Transverse colon (tissue), 4 donors: ENCODE results near the gene FUT3. TPM values are rescaled to one million over a fixed set of nuclear protein-coding genes. Genes with fewer than 3 reads are reported as not detected.

Experiments
- DNase-seq: peaks from one replicate; pipeline ENCODE4 v3.0.0-alpha.2; 2019
- H3K27ac ChIP-seq, 4 donors: fragments of 200-600 bp; sonication (generic); 2 replicates each; pipeline ENCODE4 v1.5.1; 2016 to 2018; ENCODE audit warnings: inconsistent platforms in 4 of 4
- H3K27me3 ChIP-seq: fragments of 200-600 bp; sonication (generic); 2 replicates; pipeline ENCODE4 v1.5.1; 2017; ENCODE audit warnings: inconsistent platforms
- H3K36me3 ChIP-seq, 4 donors: fragments of 200-600 bp; sonication (generic); 2 replicates each; pipeline ENCODE4 v1.5.1; 2017 to 2019; ENCODE audit warnings: inconsistent platforms in 4 of 4
- H3K4me1 ChIP-seq, 4 donors: fragments of 200-600 bp; sonication (generic); 2 replicates each; pipeline ENCODE4 v1.5.1; 2017 to 2020; ENCODE audit warnings: inconsistent platforms in 4 of 4
- H3K4me3 ChIP-seq, 4 donors: fragments of 200-600 bp; sonication (generic); 1 replicate in 1 of 4; 2 replicates in 3 of 4; pipeline versions ENCODE4 v1.5.1 to v1.6.1; 2017 to 2019; ENCODE audit warnings: inconsistent platforms in 4 of 4
- H3K9me3 ChIP-seq, 2 donors: fragments of 200-600 bp; sonication (generic); 2 replicates each; pipeline ENCODE4 v1.5.1; 2017 to 2019; ENCODE audit warnings: inconsistent platforms in 2 of 2
- CTCF ChIP-seq, 5 experiments: fragments of 200-600 bp in 3 of 5; fragments of 450-650 bp in 2 of 5; sonication (generic) in 3 of 5; IDR thresholded peaks; 1 replicate in 2 of 5; 2 replicates in 3 of 5; pipeline ENCODE4 v1.5.1; 2016 to 2017; ENCODE audit warnings: antibody characterized with exemption in 5 of 5, inconsistent platforms in 3 of 5, mild to moderate bottlenecking in 2 of 5, moderate library complexity in 1 of 5
- EP300 ChIP-seq: sonication (generic); formaldehyde crosslinking; IDR thresholded peaks from one replicate; pipeline ENCODE4 v1.6.1; 2017; ENCODE audit warnings: antibody characterized with exemption, low read depth
- POLR2A ChIP-seq: fragments of 450-650 bp; IDR thresholded peaks from one replicate; pipeline ENCODE4 v1.6.1; 2016; ENCODE audit warnings: antibody characterized with exemption, mild to moderate bottlenecking, moderate library complexity
- POLR2AphosphoS5 ChIP-seq, 3 donors: sonication (generic); formaldehyde crosslinking; IDR thresholded peaks; one replicate each; pipeline ENCODE4 v1.6.1; 2016; ENCODE audit warnings: antibody characterized with exemption in 3 of 3
- WGBS, 2 donors: methylation state at CpG; one replicate each; pipeline ENCODE4 v1.1.5; 2018; ENCODE audit warnings: low coverage in 1 of 2; 5-methylcytosine and 5-hydroxymethylcytosine counted together
- in situ Hi-C, 4 donors: fragments of 200-750 bp; cut with MboI; loops; one replicate each; pipeline versions ENCODE4 v1.15.0 to v1.15.1; 2017; ENCODE audit warnings: low sequenced_read_pairs in 3 of 4, low pct_ligation_motif_present in 1 of 4, low pct_unique_long_range_greater_than_20kb in 1 of 4
- intact Hi-C: fragments of 100-400 bp; cut with DNase I; formaldehyde crosslinking; loops from one replicate; pipeline ENCODE4 v1.15.1; 2023; ENCODE audit warnings: low total_unique reads
- total RNA-seq, 4 donors: library from RNA; depleted of rRNA; stranded (reverse); fragments of >200 nt; gene quantifications; one replicate each; pipeline ENCODE4 v1.1.0, GENCODE V29; 2016

FUT3 gene
- total RNA-seq, 4 donors from 2014 or later = 180 to 222 (median 191) TPM

- Histone ChIP-seq H3K27ac (no peak overlapping the region), H3K36me3 (no peaks in the 10 kb centered on the region), H3K4me3 (no peak overlapping the region), H3K4me1 (no peaks in the 10 kb centered on the region), H3K9me3 (no peaks in the 10 kb centered on the region), H3K27me3 (no peaks in the 10 kb centered on the region)
- in situ Hi-C loops = no loop called here
- TF ChIP-seq POLR2A (no peak), POLR2AphosphoS5 (IDR thresholded peaks at IDR 0.05) (no peak), EP300 (no peak), CTCF (IDR thresholded peaks at IDR 0.05) (no peak)
- intact Hi-C loops = no loop called here
- no peak for DNase-seq
- 95 to 98% methylated on average over 6 to 7 of the region's 7 CpGs for WGBS, 2 donors
Measured at GRCh38 chr19:5795382-5795919, 55.8 kb downstream of the FUT3 start.

GRCh38 chr19:5793188-5793587 lies 58.1 kb downstream of the FUT3 start:
- in situ Hi-C loops (no loop called here), intact Hi-C loops (no loop called here)
- H3K27me3 ChIP-seq = no peaks in the 10 kb centered on the region
- H3K4me3 ChIP-seq = no peak overlapping the region
- DNase-seq = no peak
- no peak overlapping the region for H3K27ac ChIP-seq
- H3K36me3 ChIP-seq = peaks cover 0 to 15% (median 3%) of the 10 kb centered on the region in 4 donors
- TF ChIP-seq POLR2A = no peak
- H3K9me3 ChIP-seq = no peaks in the 10 kb centered on the region
- H3K4me1 ChIP-seq = peaks cover 0 to 7% (median 6%) of the 10 kb centered on the region in 4 donors
- 89% methylated on average over 3 of the region's 3 CpGs for WGBS, 2 donors

Other genes with a start within 250 kb of the FUT3 start
- 100 to 1,000 TPM in 2 of 4 donors, 10 to 100 TPM in 2; 64.0 to 283 (median 124) TPM for gene SAFB2, start 228.7 kb downstream of the FUT3 start, total RNA-seq
- 100 to 1,000 TPM in 3 of 4 donors, 10 to 100 TPM in 1; 90.5 to 368 (median 185) TPM for gene SAFB, start 228.4 kb downstream of the FUT3 start, total RNA-seq
- 10 to 100 TPM; 30.3 to 73.5 (median 52.6) TPM for gene MICOS13, start 170.9 kb downstream of the FUT3 start, total RNA-seq
- gene HSD11B1L, start 170.4 kb downstream of the FUT3 start, total RNA-seq = 10 to 100 TPM; 10.8 to 30.1 (median 16.6) TPM
- 100 to 1,000 TPM in 3 of 4 donors, 10 to 100 TPM in 1; 87.9 to 636 (median 329) TPM for gene RPL36, start 161.2 kb downstream of the FUT3 start, total RNA-seq
- 100 to 1,000 TPM in 1 of 4 donors, 10 to 100 TPM in 3; 28.7 to 164 (median 39.8) TPM for gene LONP1, start 131.3 kb downstream of the FUT3 start, total RNA-seq
- gene CATSPERD, start 130.8 kb downstream of the FUT3 start, total RNA-seq = not detected
- gene PRR22, start 66.7 kb downstream of the FUT3 start, total RNA-seq = 10 to 100 TPM in 1 of 4 donors, 1 to 10 TPM in 3; 1.1 to 10.5 (median 1.6) TPM
- 10 to 100 TPM; 28.3 to 86.6 (median 56.6) TPM for gene DUS3L, start 60.3 kb downstream of the FUT3 start, total RNA-seq
- 1 to 10 TPM in 3 of 4 donors, under 1 TPM in 1; 0.82 to 3.8 (median 1.5) TPM for gene NRTN, start 46.4 kb downstream of the FUT3 start, total RNA-seq
- 100 to 1,000 TPM in 2 of 4 donors, 10 to 100 TPM in 2; 71.9 to 251 (median 115) TPM for gene FUT6, start 11.7 kb downstream of the FUT3 start, total RNA-seq
- gene FUT5, start 19.1 kb upstream of the FUT3 start, total RNA-seq = 1 to 10 TPM in 1 of 4 donors, not detected in 3; 4.8 TPM
- gene NDUFA11, start 52.3 kb upstream of the FUT3 start, total RNA-seq = 100 to 1,000 TPM; 149 to 352 (median 235) TPM
- gene VMAC, start 53.4 kb upstream of the FUT3 start, total RNA-seq = 10 to 100 TPM in 2 of 4 donors, 1 to 10 TPM in 2; 8.9 to 59.5 (median 18.4) TPM
- 10 to 100 TPM; 24.6 to 57.3 (median 38.0) TPM for gene CAPS, start 62.8 kb upstream of the FUT3 start, total RNA-seq
- gene RANBP3, start 126.7 kb upstream of the FUT3 start, total RNA-seq = 100 to 1,000 TPM in 1 of 4 donors, 10 to 100 TPM in 3; 58.9 to 175 (median 65.0) TPM